Ascending aorta (tissue), 2 donors: ENCODE results near the gene PIGP. TPM values are rescaled to one million over a fixed set of nuclear protein-coding genes. Genes with fewer than 3 reads are reported as not detected.
"Not testable (repeated sequence)": the region's sequence is repeated elsewhere in the genome, so short reads cannot be mapped to it uniquely, and the experiment has no call there.

Experiments used
- DNase-seq, 2 donors: peaks; one replicate each; pipeline ENCODE4 v3.0.0-alpha.2; 2019; ENCODE audit warnings: low spot score in 2 of 2
- H3K27ac ChIP-seq, 2 donors: fragments of 200-600 bp; sonication (generic); one replicate each; pipeline ENCODE4 v1.5.1; 2016 to 2017; ENCODE audit warnings: mild to moderate bottlenecking in 1 of 2
- H3K27me3 ChIP-seq: fragments of 200-600 bp; sonication (generic); one replicate; pipeline ENCODE4 v1.5.1; 2017
- H3K36me3 ChIP-seq, 2 donors: fragments of 200-600 bp; sonication (generic); one replicate each; pipeline ENCODE4 v1.5.1; 2016
- H3K4me1 ChIP-seq, 2 donors: fragments of 200-600 bp; sonication (generic); one replicate each; pipeline ENCODE4 v1.5.1; 2016 to 2017; ENCODE audit warnings: mild to moderate bottlenecking in 1 of 2
- H3K4me3 ChIP-seq, 2 donors: fragments of 200-600 bp; sonication (generic); one replicate each; pipeline ENCODE4 v1.5.1; 2016 to 2017; ENCODE audit warnings: mild to moderate bottlenecking in 1 of 2
- H3K9me3 ChIP-seq, 2 donors: fragments of 200-600 bp; sonication (generic); one replicate each; pipeline ENCODE4 v1.5.1; 2016
- CTCF ChIP-seq, 3 experiments: fragments of 200-600 bp in 2 of 3; fragments of 450-650 bp in 1 of 3; sonication (generic) in 2 of 3; IDR thresholded peaks; one replicate each; pipeline ENCODE4 v1.5.1; 2016 to 2019; ENCODE audit warnings: antibody characterized with exemption in 3 of 3, mild to moderate bottlenecking in 1 of 3, moderate library complexity in 1 of 3
- intact Hi-C: fragments of 100-400 bp; cut with DNase I; formaldehyde crosslinking; loops from one replicate; pipeline ENCODE4 v1.15.1; 2023
- total RNA-seq: library from RNA; depleted of rRNA; stranded (reverse); fragments of >200 nt; gene quantifications from one replicate; pipeline ENCODE4 v1.1.0, GENCODE V29; 2016

The PIGP gene
- total RNA-seq, 1 donor from 2014 or later, result 0.64 TPM

GRCh38 chr21:37106998-37107397, 34.1 kb upstream of the PIGP start:
- intact Hi-C loops, result no loop called here
- peaks cover 10 to 17% of the 10 kb centered on the region in 2 donors for H3K36me3 ChIP-seq
- H3K4me3 ChIP-seq, result no peak overlapping the region
- DNase-seq, result no peak
- no peak overlapping the region for H3K27ac ChIP-seq
- no peaks in the 10 kb centered on the region for H3K27me3 ChIP-seq
- no peak for TF ChIP-seq CTCF (IDR thresholded peaks at IDR 0.05)
- H3K4me1 ChIP-seq, result no peaks in the 10 kb centered on the region
- H3K9me3 ChIP-seq, result no peaks in the 10 kb centered on the region

DNA sequence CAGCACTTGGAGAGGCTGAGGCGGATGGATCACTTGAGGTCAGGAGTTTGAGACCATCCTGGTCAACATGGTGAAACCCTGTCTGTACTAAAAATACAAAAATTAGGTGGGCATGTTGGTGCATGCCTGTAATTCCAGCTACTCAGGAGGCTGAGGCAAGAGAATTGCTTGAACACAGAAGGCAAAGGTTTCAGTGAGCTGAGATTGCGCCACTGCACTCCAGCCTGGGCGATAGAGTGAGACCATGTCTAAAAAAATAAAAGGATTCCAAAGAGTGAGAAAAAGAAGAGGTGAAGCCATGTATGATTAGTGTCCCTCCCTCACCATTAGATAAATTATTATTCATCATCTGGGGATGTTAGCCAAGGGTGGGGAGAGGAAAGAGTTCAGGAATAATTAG, 29.9 kb upstream of the PIGP start:
- H3K36me3 ChIP-seq, result peaks cover 11% of the 10 kb centered on the region in 2 donors
- H3K4me3 ChIP-seq, intact Hi-C loops, H3K9me3 ChIP-seq, H3K27ac ChIP-seq, DNase-seq, H3K27me3 ChIP-seq, H3K4me1 ChIP-seq: not testable (repeated sequence)

GRCh38 chr21:37101384-37101783, 28.5 kb upstream of the PIGP start:
- H3K27ac ChIP-seq, result no peak overlapping the region
- no peak for DNase-seq
- H3K27me3 ChIP-seq, result no peaks in the 10 kb centered on the region
- no peaks in the 10 kb centered on the region for H3K9me3 ChIP-seq
- intact Hi-C loops, result no loop called here
- TF ChIP-seq CTCF (IDR thresholded peaks at IDR 0.05), result no peak
- H3K4me3 ChIP-seq, result no peak overlapping the region
- no peaks in the 10 kb centered on the region for H3K4me1 ChIP-seq
- H3K36me3 ChIP-seq, result peaks cover 17 to 22% of the 10 kb centered on the region in 2 donors

DNA sequence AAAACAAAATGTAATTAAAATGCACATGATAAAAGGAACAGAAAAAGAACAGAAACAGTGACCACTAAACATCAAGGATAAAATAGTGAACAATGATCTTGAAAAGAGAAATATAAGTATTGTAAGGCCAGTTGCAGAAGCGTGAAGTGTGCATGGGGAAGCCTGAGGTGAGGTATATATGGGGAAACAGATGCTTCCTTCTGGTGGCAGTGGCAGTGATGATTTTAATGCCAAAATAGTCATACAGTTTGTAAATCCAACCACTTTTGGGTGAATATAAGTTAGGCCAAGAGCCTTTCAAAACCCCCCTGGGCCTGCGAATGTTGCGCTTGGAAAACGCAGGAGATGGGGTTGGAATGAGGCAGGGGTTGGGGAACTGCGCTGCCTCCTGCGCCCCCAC, 27.4 kb upstream of the PIGP start:
- Histone ChIP-seq H3K9me3 (no peaks in the 10 kb centered on the region), H3K36me3 (peaks cover 18 to 30% of the 10 kb centered on the region in 2 donors), H3K27me3 (no peaks in the 10 kb centered on the region), H3K4me3 (no peak overlapping the region), H3K27ac (no peak overlapping the region), H3K4me1 (no peaks in the 10 kb centered on the region)
- no peak for TF ChIP-seq CTCF (IDR thresholded peaks at IDR 0.05)
- no peak for DNase-seq
- intact Hi-C loops, result no loop called here

DNA sequence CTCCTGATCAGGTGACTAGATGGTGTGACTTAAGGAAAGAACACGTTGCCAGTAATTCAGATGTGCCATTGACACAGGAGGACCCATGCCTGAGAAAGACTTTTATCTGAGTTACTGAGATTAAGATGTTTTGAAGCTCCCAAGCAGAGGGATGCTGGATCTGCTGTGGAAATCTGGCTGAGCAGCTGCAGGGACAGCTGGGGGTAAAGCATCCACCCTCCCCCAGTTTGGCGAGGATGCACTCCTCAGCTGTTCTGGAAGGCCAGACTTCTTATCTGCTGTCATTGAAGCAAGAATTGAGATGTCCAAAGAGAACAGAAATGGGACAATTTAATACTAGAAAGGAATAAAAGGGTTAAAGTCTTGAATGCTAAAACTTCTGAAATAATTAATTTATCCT, 25.9 kb upstream of the PIGP start:
- Histone ChIP-seq H3K27me3 (no peaks in the 10 kb centered on the region), H3K4me1 (no peaks in the 10 kb centered on the region), H3K9me3 (no peaks in the 10 kb centered on the region), H3K4me3 (no peak overlapping the region), H3K36me3 (peaks cover 18 to 33% of the 10 kb centered on the region in 2 donors), H3K27ac (no peak overlapping the region)
- DNase-seq, result no peak
- no peak for TF ChIP-seq CTCF (IDR thresholded peaks at IDR 0.05)
- intact Hi-C loops, result no loop called here

DNA sequence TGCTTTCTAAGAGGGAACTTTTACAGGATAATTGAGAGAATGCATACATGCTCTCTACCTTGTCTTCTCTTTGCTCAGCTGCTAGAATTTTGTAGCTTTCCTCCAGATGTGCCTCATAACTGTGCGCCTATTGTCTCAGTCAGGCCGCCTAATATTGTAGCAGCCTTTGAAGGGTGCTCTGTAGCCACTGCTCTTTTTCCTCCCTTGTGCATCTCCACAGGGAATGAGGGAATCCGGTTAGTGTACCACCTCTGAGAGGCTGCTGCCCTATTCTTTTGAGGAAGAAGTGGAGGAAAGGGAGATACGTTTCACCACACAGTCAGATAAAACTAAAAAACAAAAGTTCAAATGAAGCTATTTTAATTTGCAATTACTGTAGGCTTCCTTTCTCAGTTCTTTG, 22.9 kb upstream of the PIGP start:
- Histone ChIP-seq H3K4me3 (no peak overlapping the region), H3K27ac (no peak overlapping the region), H3K9me3 (no peaks in the 10 kb centered on the region), H3K36me3 (peaks cover 18 to 33% of the 10 kb centered on the region in 2 donors), H3K27me3 (no peaks in the 10 kb centered on the region), H3K4me1 (no peaks in the 10 kb centered on the region)
- intact Hi-C loops, result no loop called here
- TF ChIP-seq CTCF (IDR thresholded peaks at IDR 0.05), result no peak
- DNase-seq, result no peak
